Osteocyte (in vitro differentiated cells): ENCODE data around the gene CBY3. TPM values are rescaled to one million over a fixed set of nuclear protein-coding genes. Genes with fewer than 3 reads are reported as not detected.
"Not testable (repeated sequence)": the region's sequence is repeated elsewhere in the genome, so short reads cannot be mapped to it uniquely, and the experiment has no call there.

Source experiments
- DNase-seq: peaks from one replicate; pipeline ENCODE4 v3.0.0; 2021; ENCODE audit warnings: mixed read lengths; ENCODE audit not compliant: unreplicated experiment; ENCODE audit errors: extremely low spot score
- H3K27ac Mint-ChIP-seq: one replicate; pipeline ENCODE4 v1.8.0; 2021; ENCODE audit warnings: mild to moderate bottlenecking, mixed read lengths; ENCODE audit not compliant: unreplicated experiment
- H3K27me3 Mint-ChIP-seq: one replicate; pipeline ENCODE4 v1.8.0; 2021; ENCODE audit warnings: mixed read lengths; ENCODE audit not compliant: unreplicated experiment
- H3K36me3 Mint-ChIP-seq: one replicate; pipeline ENCODE4 v1.8.0; 2021; ENCODE audit warnings: mixed read lengths; ENCODE audit not compliant: unreplicated experiment
- H3K4me1 Mint-ChIP-seq: one replicate; pipeline ENCODE4 v1.8.0; 2021; ENCODE audit warnings: mixed read lengths; ENCODE audit not compliant: unreplicated experiment
- H3K4me3 Mint-ChIP-seq: one replicate; pipeline ENCODE4 v1.8.0; 2021; ENCODE audit warnings: mild to moderate bottlenecking, moderate library complexity, mixed read lengths; ENCODE audit not compliant: unreplicated experiment
- H3K9me3 Mint-ChIP-seq: one replicate; pipeline ENCODE4 v1.8.0; 2021; ENCODE audit warnings: mixed read lengths; ENCODE audit not compliant: unreplicated experiment
- total RNA-seq: library from RNA; stranded (reverse); gene quantifications from 2 replicates; pipeline ENCODE4 v1.2.1, GENCODE V29; 2021
- TF ChIP-seq, protein P1 (sequence below): fragments of 200-600 bp; sonication (generic); IDR thresholded peaks from 2 replicates; pipeline ENCODE4 v1.5.0; 2021; ENCODE audit warnings: antibody characterized with exemption, mild to moderate bottlenecking, moderate library complexity

Gene CBY3
- total RNA-seq, 1 donor from 2014 or later, result not detected

DNA sequence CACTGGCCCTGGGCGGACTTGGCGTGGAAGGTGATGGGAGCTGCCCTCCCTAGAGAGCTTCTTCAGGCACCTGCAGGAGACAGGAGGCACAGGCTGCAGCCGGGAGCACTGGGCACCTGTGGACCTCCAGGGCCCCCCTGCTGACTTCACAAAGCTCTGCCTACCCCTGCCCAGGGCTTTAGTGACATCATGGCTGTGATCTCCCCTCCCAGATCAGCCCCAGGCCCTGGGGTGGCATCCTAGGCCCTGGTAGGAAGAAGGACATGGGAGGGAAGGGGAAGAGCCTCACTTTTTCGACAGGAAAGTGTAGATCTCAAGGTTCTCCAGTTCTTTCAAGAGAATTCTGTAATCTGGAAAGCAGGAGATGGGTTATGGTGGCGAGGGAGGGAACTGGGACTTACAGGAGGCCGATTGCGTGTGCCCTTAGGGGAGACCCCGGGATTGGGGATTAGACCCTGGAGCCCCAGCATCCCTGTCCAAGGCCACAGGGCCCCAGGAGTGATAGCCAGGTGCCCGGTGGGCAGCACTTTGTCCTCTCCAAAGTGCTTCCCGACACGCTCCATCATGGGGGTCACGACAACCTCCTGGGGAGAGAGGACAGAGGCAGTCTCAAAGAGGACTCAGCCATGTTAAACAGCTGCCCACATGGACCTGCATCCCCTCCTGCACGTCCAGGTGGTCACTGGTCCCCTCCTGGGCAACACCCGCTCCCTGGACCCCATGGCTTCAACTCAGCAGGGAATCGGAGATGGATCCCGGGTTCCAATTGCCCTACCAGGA is 37.5 kb downstream of the CBY3 start:
- not testable (repeated sequence) for H3K4me3 Mint-ChIP-seq, DNase-seq

DNA sequence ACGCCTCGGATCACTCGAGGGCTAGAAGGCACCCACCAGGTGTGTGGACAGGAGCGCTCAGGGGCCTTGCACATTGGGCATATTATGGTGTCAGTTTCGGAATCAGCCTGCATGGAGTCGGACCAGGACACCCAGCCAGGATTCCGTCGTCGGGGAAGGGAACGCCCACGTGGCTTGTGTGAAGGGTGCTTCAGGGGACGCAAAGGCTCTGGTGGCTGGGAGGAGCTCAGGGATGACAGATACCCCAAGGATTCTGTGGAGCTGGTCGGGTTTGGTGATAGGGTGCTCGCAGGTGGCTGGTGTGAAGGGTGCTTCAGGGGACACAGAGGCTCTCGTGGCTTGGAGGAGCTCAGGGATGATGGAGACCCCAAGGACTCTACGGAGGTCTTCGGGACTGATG is 38.2 kb downstream of the CBY3 start:
- H3K4me1 Mint-ChIP-seq, H3K36me3 Mint-ChIP-seq, H3K4me3 Mint-ChIP-seq, DNase-seq, H3K9me3 Mint-ChIP-seq, H3K27ac Mint-ChIP-seq, H3K27me3 Mint-ChIP-seq: not testable (repeated sequence)

More for the DNA sequence above, 37.5 kb downstream of the CBY3 start:
- not testable (repeated sequence) for H3K9me3 Mint-ChIP-seq, H3K27ac Mint-ChIP-seq, H3K27me3 Mint-ChIP-seq, H3K4me1 Mint-ChIP-seq, H3K36me3 Mint-ChIP-seq

DNA sequence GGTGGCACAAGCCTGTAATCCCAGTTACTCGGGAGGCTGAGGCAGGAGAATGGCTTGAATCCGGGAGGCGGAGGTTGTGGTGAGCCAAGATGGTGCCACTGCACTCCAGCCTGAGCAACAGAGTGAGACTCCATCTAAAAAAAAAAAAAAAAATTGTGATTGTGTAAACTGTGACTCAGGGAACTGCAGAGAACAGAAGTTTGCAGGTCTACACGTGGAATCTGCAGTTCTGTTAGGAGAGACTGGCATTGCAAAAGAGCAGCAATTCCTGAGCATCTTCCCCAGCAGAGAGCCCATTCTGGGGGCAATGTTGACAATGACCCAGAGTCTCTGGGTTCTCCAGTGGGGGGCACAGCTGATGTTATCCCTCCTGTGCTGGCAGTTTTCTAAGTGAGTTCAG is 39.1 kb downstream of the CBY3 start:
- not testable (repeated sequence) for DNase-seq, H3K4me1 Mint-ChIP-seq, H3K36me3 Mint-ChIP-seq, H3K4me3 Mint-ChIP-seq, H3K9me3 Mint-ChIP-seq, H3K27me3 Mint-ChIP-seq, H3K27ac Mint-ChIP-seq

DNA sequence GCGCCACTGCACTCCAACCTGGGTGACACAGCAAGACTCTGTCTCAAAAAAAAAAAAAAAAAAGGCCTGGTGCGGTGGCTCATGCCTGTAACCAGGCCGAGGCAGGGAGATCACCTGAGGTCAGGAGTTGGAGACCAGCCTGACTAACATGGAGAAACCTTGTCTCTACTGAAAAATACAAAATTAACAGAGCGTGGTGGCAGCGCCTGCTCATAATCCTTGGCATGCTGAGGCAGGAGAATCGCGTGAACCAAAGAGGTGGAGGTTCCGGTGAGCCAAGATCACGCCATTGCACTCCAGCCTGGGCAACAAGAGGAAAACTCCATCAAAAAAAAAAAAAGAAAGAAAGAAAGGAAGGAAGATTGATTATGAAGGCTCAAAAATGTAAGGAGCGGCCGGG is 41.5 kb downstream of the CBY3 start:
- not testable (repeated sequence) for H3K9me3 Mint-ChIP-seq, H3K27ac Mint-ChIP-seq, H3K27me3 Mint-ChIP-seq, DNase-seq, H3K36me3 Mint-ChIP-seq, H3K4me3 Mint-ChIP-seq, H3K4me1 Mint-ChIP-seq

DNA sequence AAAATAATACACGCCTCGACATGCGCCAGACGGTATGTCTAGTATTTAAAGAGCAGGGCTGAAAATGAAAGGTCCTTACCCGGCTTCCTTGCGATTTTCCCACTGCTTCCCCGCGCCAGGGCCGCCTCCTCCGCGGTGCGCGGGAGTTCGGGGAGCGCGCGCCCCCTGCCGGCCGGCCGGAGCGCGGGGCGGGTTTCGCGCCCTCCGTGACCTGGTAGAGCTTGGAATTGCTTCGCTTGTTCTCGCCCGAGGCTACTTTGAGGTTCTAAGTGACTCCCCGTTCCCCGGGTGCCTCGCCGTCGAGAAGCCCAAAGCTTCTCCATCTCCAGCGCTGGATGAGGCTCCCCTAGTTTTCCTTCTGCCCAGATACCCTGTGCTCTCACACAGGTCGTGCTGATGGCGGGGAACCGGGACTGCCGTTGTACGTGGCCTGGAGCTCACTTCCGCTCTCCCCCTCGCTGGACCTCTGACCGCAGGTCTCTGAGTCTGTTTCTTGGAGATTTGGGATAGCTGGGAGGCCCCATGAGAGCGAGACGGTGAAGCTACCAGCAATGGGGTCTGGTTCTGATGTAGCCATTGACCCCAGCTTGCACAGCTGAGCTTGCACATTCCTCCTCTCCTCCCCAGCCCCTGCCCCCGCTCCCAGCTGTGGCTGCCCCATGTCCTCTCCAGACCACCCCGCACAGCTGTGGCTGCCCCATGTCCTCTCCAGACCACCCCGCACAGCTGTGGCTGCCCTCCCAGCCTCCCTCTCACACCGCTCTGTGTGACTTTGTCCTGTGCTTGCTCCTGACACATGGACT is 46.3 kb downstream of the CBY3 start:
- not testable (repeated sequence) for H3K27me3 Mint-ChIP-seq, H3K4me3 Mint-ChIP-seq, H3K36me3 Mint-ChIP-seq, DNase-seq, H3K27ac Mint-ChIP-seq, H3K4me1 Mint-ChIP-seq, H3K9me3 Mint-ChIP-seq
- TF ChIP-seq, protein P1, sequence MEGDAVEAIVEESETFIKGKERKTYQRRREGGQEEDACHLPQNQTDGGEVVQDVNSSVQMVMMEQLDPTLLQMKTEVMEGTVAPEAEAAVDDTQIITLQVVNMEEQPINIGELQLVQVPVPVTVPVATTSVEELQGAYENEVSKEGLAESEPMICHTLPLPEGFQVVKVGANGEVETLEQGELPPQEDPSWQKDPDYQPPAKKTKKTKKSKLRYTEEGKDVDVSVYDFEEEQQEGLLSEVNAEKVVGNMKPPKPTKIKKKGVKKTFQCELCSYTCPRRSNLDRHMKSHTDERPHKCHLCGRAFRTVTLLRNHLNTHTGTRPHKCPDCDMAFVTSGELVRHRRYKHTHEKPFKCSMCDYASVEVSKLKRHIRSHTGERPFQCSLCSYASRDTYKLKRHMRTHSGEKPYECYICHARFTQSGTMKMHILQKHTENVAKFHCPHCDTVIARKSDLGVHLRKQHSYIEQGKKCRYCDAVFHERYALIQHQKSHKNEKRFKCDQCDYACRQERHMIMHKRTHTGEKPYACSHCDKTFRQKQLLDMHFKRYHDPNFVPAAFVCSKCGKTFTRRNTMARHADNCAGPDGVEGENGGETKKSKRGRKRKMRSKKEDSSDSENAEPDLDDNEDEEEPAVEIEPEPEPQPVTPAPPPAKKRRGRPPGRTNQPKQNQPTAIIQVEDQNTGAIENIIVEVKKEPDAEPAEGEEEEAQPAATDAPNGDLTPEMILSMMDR, result peak; percentile 6

DNA sequence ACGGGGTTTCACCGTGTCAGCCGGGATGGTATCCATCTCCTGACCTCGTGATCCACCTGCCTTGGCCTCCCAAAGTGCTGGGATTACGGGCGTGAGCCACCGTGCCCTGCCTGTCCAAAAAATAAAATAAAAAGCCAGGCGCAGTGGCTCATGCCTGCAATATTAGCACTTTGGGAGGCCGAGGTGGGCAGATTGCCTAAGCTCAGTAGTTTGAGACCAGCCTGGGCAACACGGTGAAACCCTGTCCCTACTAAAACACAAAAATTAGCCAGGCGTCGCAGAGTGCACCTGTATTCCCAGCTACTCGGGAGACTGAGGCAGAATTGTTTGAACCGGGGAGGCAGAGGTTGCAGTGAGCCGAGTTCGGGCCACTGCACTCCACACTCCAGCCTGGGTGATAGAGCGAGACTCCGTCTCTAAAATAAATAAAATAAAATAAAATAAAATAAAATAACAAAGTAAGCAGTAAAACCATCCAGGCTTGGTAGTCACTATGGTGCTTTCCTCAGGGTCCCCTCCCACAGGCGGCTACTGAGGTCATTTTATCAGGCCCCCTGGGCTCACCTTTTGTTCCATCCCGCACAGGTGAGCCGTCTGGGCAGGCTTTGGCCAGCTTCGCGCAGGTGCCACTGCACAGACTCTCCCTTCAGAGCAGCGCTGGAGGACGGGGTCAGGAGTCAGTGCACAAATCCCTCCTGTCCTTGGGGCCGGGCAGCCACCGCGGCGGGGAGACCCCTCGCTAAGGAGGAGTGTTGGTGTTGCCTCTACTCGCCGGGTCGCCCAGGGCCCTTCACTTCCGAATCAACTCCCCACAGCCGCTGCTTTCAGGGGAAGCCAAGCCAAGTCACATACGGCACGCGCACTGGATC is 47.1 kb downstream of the CBY3 start:
- peak overlapping the region; percentile 67 for H3K4me3 Mint-ChIP-seq
- not testable (repeated sequence) for H3K27ac Mint-ChIP-seq, H3K4me1 Mint-ChIP-seq, H3K27me3 Mint-ChIP-seq, H3K9me3 Mint-ChIP-seq, DNase-seq, H3K36me3 Mint-ChIP-seq

Other genes starting within 250 kb of the CBY3 start
- 46.5 and 55.4 TPM in 2 replicates for gene RUFY1, start 130.5 kb downstream of the CBY3 start, total RNA-seq
- gene HNRNPH1, start 57.4 kb downstream of the CBY3 start, total RNA-seq, result 474 and 509 TPM in 2 replicates
- 809 and 868 TPM in 2 replicates for gene CANX, start 17.9 kb upstream of the CBY3 start, total RNA-seq
- gene MAML1, start 51.8 kb upstream of the CBY3 start, total RNA-seq, result 33.1 and 34.1 TPM in 2 replicates
- gene LTC4S, start 113.0 kb upstream of the CBY3 start, total RNA-seq, result 1.1 and 2.4 TPM in 2 replicates
- 185 and 198 TPM in 2 replicates for gene MGAT4B, start 125.8 kb upstream of the CBY3 start, total RNA-seq
- gene SQSTM1, start 139.9 kb upstream of the CBY3 start, total RNA-seq, result 447 and 458 TPM in 2 replicates
- 25.8 and 27.6 TPM in 2 replicates for gene MRNIP, start 177.8 kb upstream of the CBY3 start, total RNA-seq
- gene TBC1D9B, start 226.9 kb upstream of the CBY3 start, total RNA-seq, result 135 and 136 TPM in 2 replicates